Left forelimb (tissue), 1 donor: Measurements from ENCODE around the gene PITRM1.
"Not testable (repeated sequence)": the region's sequence is repeated elsewhere in the genome, so short reads cannot be mapped to it uniquely, and the experiment has no call there.

Source experiments
- DNase-seq: peaks from one replicate; pipeline ENCODE4 v3.0.0-alpha.2; 2018; ENCODE audit warnings: low spot score

The PITRM1 gene

DNA sequence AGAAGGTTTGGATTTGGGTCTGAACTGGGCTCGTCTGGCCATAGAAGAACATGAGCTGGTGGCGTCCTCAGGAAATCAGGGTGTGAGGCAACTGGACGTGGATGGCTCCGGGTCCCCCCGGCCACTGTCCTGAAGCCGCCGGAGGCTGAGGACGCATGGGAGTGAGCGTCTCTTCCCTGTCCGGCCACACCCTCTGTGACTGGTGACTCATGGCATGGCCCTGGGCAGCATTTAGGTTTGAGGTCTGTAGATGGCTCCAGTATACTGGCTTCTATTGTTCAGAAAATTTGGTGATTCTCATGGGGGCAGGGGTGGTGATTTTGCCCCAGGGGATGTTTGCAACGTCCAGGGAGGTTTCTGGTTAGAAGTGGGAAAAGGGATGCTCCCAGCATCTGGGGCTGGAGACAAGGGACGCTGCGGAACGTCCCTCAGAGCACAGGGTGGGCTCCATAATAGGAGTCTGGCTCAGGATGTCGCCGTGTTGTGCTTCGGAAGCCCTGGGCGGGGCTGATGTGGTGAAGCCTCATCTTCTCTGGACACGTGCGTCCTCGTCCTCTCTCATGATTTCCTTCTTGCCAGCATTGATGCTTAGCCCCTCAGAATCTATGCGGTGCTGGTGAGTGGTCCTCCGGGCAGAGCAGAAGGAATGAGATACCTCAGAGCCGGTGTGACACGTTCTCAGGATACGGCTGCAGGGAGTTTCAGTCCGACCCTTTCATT, 49.9 kb downstream of the PITRM1 start:
- DNase-seq = no peak

DNA sequence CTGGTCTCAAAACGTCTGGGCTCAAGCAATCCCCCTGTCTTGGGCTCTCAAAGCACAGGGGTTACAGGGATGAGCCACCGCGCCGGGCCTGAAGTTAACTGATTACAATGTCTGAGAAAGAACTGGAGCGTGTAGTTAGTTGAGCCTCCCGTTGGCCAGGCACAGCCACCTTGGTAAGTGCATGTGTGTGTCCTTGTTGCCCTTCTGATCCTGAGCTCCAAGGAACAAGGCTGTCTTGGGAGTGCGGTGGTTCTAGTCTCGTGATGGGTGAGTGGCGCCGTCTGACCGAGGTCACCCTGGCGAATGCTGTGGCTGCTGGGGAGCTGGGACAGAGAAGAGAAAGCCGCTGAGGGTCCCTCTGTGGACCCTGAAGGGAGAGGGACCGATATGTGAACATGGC, 50.5 kb downstream of the PITRM1 start:
- no peak for DNase-seq

DNA sequence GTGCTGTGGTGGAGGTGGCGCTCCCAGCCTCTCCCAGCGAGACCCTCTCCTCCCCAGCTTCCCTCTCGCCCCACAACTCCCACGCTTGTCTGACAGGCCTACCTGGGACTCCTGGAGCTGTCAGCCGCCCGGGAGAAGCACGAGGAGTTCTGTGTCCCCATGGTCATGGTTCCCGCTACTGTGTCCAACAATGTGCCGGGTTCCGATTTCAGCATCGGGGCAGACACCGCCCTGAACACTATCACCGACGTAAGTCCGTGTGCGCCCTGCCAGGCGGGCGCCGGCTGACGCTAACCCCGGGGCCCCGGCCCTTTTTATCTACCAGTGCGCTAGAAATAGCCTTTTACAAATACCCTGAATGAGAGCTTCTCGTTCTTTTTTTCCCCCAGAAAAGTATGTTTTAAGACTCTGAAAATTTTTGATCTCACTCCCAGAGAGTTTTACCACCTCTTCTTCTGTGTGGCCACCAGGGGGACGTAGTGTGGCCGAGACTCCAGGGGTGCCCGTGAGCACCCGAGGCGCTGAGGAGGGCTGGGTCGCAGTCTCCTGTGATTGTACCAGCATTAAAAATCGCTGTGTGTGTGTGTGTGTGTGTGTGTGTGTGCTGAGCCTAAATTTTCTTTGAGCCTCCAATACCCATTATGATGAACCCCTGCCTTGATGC, 52.7 kb downstream of the PITRM1 start:
- no peak for DNase-seq

DNA sequence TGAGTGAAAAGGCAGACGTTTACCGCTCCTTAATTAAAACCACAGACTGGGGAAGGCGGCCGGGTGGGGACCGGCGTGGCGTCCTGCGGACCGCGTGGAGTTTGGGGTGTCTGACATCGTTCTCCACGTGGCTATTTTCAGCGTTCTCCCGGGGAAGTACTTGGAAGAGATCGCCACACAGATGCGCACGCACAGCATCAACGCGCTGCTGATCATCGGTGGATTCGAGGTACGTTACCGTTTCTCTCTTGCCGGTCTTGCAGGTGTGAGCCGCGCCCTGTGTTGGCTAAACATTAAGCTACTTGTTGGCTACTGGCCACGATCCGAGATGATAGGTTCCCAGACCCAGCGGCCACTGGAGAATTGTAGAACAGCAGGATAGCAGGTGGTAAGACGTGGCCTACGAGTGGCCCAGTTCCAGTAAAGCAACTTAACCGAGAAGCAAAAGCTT, 53.9 kb downstream of the PITRM1 start:
- DNase-seq = no peak

DNA sequence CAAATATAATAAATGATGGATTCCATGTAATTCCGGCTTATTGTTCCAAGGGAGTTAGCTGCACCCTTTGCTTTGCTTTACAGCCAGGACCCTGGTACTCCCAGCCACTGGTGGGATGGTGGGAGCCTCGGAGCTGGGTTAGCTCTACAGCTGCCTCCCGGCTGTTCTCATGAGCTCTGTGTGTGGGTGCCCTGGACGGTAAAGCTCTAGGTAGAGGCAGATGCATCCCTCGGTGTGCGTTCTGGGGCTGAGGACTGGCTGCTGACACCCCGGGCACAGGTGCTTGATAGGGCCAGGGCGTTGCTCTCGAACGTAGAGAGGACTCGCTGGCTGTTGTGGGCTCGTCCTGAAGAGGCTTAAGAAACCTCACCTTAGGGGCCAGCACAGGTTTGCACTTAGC, 55.1 kb downstream of the PITRM1 start:
- no peak for DNase-seq

DNA sequence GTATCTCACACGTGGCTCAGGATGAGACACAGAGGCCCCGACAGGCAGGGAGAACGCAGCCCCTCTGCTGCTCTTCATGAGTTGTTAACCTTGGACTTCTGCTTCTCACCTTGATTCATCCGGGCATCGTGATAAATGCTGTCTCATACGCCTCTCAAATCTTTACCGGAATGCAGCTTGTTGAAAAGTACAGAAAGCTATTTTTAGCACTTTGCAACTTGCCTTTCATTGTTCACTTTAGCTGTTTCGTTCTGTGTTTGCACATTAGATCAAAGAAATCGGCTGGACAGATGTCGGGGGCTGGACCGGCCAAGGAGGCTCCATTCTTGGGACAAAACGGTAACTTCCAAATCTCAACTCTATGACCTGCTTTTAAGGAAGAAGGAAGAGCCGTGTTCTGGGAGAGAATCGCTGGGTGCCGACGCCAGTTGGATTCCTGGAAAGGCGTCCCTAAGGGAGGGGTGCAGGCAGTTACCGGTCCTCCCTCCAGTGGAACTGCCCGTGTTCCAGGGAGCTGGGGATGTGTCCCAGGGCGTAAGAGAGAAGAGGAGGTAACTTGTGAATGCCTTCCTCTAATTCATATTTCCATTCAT, 56.0 kb downstream of the PITRM1 start:
- no peak for DNase-seq

DNA sequence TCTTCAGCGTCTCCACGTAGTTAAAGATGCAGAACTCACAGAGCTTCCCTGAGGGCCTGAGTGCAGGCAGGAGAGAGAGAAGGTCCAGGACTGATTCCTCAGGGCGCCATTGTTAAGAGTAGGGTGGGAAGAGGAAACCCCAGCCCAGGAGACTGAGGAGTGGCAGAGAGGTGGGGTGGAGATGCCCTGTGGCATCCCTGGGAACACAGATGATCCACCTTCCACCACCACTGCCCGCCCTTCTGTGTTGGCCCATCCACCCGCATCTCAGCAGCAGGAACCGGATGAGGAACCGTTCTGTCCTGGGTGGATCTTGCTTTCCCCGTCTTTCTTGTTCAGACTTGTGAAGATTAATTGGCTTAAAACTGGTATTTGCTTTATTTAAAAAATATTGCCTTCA, 56.9 kb downstream of the PITRM1 start:
- DNase-seq = no peak

DNA sequence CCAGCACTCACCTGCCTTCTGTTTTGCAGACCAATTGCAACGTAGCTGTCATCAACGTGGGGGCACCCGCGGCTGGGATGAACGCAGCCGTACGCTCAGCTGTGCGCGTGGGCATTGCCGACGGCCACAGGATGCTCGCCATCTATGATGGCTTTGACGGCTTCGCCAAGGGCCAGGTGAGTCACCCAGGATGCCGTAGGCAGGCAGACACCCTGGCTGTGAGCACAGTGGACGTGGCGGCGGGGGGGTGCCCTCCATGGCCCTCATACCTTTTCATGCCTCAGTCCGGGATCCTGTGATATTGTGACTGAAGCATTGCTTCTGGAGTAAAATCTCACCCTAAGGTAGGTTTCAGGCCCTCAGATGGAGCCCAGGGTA, 59.2 kb downstream of the PITRM1 start:
- no peak for DNase-seq

DNA sequence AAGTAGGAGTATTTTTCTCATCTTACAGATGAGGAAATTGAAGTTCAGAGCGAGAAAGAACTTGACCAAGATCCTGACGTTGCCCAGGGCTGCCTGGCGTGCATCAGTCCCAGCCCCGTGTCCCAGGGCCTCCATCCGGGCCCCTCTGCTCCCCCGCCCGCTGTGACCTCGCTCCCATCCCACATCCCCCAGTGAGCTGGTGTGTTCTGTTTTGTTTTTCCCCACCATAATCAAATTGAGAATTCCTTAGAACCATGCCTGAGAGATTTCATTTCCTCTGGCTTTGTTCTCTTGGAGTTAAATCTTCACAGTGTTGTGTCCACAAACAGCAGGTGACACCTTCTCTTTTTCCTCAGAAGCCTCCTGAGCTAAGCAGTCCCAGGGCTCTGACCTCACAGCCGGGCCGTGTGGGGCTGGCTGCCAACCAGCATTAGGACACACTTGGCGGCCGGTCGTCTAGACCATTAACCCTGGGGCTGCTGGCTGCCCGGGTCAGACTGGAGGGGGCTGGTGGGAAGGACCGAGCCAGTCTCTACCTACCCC, 60.9 kb downstream of the PITRM1 start:
- no peak for DNase-seq

DNA sequence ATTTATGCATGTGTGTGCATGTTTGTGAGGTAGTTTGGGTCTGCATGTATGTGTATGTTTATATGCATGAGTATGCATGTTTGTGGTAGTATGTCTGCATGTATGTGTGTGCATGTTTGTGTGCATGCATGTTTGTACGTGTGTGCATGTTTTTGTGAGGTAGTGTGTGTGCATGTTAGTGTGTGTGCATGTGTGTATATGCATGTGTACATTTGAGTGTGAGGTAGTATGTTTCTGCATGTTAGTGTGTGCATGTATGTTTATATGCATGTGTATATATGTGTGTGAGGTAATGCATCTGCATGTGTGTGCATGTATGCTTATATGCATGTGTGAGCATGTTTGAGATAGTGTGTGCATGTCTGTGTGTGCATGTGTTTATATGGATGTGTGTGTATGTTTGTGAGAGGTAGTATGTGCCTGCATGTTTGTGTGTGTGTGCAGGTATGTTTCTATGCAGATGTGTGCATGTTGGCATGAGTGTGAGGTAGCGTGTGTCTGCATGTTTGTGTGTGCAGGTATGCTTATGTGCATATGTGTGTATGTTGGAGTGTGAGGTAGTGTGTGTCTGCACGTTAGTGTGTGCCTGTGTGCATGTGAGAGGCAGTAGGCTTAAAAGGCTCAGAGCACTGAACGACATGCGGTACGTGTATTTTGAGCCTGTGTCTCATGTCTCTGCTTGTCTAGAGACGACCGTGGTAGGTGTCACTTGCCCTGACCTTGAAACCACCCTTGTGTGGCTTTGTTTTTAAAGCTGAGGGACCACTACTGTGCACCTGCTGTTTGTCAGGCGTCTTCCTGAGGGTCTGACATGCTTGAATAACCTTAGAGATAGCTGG, 61.6 kb downstream of the PITRM1 start:
- no peak for DNase-seq

DNA sequence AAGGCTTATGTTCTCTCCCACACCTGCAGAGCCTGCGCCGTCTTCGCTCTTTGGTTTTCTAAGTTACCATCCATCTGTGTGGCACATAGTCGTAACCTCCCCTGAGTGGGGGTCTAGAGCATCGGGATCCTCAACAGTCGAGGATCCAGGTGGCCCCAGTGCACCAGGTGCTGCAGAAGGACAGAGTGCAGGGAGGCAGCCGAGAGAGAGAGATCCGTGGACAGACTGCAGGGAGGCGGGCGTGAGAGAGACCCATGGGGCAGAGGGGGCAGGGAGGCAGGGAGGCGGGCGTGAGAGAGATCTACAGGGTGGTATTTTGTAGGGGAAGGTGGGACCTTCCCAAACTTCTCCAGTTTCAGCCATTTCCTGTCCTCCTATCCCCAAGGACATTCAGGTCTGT, 62.9 kb downstream of the PITRM1 start:
- no peak for DNase-seq

DNA sequence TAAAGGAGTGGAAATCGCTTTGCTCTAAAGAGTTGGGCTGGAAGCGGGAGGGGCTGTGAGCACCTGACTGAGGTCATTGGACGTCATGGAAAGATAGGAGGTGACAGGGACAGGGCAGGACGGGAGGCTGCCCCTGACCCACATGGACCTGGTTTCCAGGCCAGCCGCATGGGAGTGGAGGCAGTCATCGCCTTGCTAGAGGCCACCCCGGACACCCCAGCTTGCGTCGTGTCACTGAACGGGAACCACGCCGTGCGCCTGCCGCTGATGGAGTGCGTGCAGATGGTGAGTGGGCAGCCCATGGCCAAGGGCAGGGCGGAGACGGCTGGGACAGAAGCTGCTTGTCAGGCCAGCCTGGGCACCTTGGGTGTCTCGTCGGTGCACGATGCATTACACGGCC, 63.4 kb downstream of the PITRM1 start:
- no peak for DNase-seq

DNA sequence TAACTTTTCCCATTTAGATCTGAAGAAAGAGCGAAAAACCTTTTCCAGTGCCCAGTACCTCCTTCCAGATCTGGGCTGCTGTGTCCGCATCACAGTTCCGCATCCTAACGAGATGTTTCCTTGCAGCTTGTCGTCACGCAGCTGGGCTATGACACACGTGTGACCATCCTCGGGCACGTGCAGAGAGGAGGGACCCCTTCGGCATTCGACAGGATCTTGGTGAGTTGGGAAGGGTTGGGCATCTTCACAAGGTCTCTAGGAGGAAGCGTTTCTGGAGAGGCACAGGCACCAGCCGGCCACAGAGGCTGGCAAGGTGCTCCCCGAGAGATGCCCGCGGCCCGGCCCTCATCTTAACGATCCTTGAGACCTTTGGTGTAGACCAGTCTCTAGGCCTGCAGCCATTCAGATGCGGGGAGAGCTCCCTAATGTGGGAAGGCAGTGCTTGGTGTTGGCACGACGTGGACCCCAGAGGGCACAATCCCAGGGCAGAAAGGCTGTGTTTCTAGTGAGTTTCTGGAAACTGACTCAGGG, 63.9 kb downstream of the PITRM1 start:
- DNase-seq = no peak

DNA sequence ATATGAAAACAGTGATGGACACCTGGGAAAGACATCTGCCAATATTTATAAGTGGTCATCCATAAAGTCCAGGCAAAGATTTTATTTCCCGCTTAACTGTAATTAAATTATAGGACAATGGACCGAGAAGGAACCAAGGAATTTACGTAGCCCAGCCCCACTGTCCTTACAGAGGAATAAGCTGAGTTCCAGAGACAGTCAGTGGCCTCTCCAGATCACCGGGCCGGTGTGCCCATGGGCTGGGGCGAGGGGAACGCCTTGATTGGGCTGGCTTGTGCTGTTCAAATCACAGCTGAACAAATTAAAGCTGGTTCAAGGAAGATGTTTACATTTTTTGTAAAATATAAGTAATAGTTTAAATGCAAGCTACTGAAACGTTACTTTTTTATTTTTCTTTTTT, 64.5 kb downstream of the PITRM1 start:
- no peak for DNase-seq

DNA sequence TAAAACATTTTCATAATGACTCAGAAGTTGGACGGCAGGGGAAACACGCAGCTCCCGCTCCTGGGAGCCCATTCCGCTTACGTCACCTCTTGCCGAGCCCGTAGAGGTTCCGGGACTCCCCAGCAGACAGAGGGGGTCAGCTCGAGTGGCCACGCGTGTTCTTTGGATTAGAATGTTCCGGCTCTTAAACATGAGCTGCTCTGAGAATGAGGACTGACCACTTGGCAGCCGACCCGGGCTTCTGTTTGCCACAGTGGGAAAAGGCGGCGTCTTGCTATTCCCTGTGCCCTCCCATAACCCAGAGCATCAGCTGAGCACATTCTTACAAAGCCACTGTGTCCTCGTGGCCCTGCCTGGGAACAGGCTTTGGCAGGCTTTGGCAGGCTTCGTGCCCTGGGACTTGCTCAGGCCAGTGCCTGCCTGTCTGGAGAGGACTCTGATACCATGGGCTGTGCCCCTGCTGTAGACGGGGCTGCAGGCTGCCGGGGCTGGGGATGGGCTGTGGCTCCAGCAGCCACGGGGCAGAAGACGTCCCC, 65.1 kb downstream of the PITRM1 start:
- DNase-seq = no peak

DNA sequence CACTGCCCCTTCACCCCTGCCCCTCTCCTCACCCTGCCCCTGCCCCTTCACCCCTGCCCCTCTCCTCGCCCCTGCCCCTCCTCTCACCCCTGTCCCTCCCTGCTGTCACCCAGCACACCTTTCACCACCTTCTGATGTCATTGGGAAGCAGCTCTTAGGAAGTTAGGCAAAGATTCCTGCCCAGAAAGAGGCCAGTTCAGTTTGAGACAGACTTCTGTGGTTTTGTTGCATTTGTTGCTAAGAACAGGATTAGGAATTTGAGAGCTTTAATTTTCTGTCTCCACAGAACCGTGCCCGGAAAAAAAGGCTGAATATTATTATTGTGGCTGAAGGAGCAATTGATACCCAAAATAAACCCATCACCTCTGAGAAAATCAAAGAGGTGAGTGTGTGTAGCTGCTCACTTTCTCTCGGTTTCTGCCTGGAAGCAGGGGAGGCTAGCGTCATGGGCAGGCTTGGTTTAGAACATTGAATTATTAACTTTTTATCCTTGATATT, 65.6 kb downstream of the PITRM1 start:
- DNase-seq = no peak

DNA sequence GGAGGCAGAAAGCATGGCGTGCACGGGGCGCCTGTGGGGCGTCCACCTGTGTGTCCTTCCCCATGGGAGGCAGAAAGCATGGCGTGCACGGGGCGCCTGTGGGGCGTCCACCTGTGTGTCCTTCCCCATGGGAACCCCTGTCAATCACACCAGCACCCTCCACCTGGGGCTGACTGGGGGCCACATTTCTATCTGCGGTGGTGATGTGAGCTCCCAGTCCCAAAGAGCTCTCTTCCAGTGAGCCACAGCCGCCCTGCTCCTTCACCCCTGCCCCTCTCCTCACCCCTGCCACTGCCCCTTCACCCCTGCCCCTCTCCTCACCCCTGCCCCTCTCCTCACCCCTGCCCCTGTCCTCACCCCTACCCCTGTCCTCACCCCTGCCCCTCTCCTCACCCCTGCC, 66.3 kb downstream of the PITRM1 start:
- not testable (repeated sequence) for DNase-seq

DNA sequence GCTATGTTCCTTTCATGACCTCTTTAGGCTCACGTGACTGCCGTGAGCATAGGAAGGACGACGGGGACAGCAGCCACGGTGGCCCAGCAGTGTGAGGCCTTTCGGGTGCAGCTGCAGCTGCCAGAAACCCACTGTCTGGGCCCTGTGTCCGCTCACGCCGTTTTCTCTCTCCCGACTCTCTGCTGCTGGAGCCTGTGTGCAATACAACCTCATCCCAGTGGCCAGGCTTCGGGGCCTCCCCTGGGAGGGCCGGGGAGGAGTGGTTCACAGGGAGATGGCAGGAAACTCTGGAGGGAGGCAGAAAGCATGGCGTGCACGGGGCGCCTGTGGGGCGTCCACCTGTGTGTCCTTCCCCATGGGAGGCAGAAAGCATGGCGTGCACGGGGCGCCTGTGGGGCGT, 66.7 kb downstream of the PITRM1 start:
- DNase-seq = no peak

DNA sequence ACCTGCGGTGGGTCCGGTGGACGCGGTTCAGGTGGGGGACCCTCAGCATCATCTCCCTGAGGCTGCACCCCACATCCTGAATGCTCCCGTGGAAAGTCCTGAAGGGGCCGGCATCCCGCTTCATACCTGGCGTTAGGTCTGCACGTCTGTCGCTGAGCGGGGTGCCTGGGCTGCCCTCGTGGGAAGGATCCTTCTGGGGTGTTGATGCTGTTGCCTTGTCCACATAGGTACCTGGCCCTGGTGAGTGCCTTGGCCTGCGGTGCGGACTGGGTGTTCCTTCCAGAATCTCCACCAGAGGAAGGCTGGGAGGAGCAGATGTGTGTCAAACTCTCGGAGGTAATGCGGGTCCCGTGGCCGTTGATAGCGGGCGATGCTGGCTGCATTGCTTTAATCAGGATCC, 67.4 kb downstream of the PITRM1 start:
- DNase-seq = no peak

DNA sequence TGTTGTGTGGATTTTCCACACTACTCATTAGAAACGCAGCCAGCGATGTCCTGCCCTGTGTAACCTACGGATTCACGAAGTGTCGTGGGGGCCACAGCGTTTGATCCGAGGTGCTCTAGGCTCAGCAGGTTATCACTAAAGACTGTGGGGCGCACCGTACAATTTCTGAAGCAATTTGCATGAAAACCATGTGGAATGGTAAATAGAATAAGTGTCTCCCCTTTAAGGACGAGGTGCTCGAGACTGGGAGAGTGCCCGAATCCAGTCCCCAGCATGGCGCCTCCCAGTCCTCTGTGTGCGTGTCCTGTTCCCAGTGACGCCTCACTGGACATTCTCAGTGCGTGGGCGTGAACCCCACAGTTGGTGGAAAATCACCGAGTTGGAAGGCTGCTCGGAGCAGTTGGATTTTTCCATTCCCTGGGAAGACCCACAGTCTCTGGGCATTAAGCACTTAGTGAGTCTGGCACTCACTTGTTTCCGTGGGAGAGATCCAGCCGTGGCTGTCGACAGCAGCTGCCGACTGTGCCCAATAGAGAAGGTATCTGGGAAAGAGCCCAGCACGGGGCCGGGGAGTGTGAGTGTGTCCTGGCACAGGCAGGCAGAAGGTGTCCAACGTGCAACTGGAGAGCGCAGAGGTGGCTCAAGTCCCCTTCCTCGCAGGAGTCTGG, 68.2 kb downstream of the PITRM1 start:
- no peak for DNase-seq

DNA sequence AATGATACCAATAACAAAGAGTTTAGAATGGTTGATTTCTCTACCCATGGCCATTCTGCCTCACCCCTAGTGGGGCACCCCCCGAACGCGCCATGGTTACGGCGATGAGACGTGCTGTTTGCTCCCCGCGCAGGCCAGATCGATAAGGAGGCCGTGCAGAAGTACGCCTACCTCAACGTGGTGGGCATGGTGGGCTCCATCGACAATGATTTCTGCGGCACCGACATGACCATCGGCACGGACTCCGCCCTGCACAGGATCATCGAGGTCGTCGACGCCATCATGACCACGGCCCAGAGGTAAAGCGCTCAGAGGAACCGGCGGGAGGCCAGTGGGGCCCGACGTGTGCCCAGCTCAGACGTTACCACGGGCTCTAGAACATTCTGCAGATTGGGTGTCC, 68.9 kb downstream of the PITRM1 start:
- no peak for DNase-seq
